ENCODE data around the gene BCR.

DNA sequence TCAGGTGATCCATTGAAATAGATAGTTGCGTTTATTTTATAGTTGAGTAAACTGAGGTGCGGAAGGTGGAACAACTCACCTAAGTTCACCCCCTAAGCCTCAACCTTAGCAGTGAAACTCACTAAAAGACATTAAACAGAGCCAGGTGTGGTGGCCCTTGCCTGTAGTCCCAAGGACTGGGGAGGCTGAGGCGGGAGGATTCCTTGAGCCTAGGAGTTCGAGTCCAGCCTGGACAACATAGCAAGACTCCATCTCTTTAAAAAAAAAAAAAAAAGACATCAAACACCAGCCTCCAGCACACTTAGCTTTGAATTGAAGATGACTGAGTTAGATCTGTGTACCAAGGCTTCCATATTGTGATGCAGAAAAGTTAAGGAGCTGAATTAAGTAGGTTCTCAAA is 35.9 kb upstream of the BCR start:
- TF ChIP-seq CTCF (IDR thresholded peaks at IDR 0.05) = no peak
- no peak for TF ChIP-seq ZBTB21 (CRISPR knock-in tag; IDR thresholded peaks at IDR 0.05; ENCODE audit: borderline replicate concordance)

All from WTC11 (cell line).